GM19455 (cell line): ENCODE data around the gene SYS1.
"Not testable (repeated sequence)": the region's sequence is repeated elsewhere in the genome, so short reads cannot be mapped to it uniquely, and the experiment has no call there.

ENCODE experiments used
- ATAC-seq: cut with Tn5 transposase; IDR thresholded peaks from one replicate; pipeline ENCODE4 v1.9.1; 2021; ENCODE audit not compliant: unreplicated experiment

The SYS1 gene

DNA sequence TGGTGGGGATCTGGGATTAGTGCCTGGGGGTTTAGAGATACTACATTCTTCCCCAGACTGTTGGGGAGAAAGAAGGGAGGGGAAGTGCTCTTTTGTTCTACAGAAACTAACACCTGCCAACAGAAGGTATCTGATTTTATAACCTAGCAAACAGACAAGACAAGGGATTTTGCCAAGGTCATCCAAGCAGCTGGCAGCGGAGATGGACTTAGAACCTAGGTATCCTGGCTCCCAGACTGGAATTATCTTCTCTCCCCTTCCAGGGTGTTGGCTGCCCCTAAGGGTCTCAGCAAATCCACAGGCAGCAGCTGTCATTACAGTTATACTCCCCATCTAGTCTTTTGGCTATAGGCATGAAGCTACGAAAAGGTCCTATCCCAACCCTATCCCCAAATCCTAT, 23.2 kb upstream of the SYS1 start:
- no peak for ATAC-seq

DNA sequence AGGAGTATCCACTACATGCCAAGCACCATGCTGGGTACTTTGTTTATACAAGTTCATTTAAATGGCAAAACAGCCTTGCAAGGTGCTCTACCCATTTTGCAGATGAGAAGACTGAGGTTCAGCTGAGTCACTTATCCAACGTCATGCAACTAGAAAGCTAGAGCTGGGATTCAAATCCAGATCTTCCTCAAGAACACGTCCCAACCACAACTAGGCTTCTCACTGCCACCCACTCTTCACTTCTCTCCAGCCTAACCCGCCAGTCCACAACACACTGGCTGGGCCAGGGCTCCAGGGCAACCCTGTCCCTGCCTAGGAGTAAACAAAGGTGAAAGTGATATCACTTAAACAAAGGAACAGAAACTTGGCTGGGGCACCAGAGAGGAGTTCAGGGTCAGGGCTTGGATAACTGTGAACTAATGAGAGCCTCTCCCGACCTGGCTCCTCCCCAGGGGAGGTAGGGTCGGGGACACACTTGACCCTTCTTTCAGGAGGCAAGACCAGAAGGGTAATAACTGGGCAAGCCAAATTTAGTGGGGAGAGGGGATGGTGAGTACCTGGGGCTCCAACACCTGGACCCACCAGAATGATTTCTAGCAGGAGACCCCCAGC, 22.6 kb upstream of the SYS1 start:
- no peak for ATAC-seq

DNA sequence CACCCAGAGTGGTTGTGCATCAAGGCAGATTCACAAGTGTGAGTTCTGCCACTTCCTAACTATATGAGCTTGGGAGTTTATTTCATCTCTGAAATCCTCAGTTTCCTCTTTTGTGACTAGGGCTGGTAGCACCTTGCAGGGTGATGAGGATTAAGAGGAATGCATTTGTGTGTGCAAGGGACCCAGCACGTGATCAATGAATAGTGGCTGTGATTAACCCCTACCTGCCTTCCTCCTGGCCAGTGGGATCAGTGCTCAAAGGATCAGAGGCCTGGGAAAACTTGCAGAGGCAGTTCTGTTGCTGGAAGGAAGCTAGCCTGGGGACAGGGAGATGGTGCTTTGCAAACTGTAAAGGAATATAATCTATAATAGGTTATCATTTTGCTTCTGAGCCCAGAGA, 22.0 kb upstream of the SYS1 start:
- no peak for ATAC-seq

DNA sequence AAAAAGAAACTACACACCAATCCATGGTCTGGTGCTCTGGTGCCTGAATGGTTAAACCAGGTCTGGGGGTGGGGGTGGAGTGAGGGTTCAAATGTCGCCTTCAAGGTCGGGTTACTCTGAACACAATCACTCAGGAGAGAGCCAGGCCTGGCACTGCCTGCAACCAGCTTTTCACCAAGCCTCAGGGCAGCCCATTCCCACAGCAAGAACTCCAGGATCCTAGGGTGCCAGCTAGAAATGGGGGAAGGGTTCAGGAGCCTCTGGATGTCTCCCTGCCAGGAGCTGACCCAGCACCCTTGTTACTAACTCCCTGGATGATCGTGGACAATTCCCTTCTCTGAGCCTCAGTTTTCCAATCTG, 21.4 kb upstream of the SYS1 start:
- ATAC-seq = no peak

DNA sequence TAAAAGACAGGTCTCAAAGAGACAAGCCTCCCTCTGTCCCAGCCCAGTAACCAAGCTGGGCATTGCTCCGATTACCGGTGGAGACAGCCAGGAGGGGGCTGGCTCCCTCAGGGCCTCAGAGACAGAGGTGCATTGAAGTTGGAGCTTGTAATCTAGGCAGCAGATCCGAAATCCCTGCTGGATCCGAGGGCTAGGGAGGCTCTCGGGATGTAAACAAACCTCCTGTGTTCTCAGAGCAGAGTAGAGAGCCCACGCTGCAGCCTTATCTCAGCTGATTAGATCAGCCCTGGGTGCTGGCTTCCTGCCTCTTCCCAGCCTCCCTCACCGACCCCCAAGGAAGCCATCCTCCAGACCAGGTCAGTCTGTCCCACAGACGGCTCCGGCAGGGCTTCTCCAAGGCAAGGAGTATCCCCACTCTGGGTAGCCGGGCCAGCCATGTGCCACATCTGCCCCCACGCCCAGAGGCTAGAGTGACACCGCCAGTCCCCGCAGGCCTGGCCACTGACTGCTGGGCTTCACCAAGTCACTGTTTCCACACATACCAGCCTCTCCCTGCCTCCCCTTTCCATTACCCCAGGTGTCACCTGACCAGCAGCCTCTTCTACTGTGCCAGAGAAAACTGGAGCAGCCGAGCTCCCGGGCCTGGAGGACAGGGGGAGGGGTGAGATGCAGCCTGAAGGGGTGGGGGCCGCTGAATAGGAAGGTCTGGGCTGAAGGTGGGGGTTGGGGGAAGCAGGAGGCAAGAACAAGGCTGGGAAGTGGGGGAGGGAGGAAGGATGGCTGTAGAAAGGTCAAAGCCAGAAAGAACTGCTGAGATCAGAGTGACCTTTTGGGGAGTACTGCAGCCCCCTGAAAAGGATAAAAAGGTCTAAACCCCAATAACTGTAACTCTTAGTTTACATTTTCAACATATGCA, 20.8 kb upstream of the SYS1 start:
- no peak for ATAC-seq

DNA sequence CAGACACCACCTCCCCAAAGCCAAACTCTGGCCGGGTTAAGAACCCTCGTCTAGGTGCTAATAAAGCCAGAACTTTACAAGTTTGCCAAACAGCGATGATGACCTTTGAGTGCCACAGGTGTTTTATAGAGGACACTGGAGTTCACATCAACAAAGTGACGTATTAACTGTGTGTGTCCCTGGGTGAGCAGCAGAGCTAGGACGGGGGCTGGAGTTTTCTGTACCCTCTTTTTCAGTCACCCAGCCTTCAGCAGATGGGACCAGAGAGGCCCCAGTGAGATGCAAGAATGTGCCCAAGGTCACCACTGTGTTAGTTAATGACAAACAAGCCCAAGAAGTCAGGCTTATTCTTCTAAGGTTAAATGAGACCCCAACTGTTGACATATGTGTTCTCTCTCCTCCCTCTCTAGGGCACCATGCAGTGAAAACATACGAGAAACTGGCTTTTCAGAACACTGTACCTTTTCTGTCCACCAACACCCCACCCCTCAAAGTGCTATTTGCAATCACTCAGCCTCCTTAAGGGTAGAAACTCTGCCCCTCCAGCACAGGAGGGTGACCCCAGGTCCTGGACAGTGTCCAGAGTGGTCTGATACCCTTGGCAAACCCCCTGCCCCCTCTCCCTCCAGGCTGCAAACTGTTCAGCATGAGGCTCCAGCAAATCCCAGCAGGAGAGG, 20.0 kb upstream of the SYS1 start:
- ATAC-seq = no peak

DNA sequence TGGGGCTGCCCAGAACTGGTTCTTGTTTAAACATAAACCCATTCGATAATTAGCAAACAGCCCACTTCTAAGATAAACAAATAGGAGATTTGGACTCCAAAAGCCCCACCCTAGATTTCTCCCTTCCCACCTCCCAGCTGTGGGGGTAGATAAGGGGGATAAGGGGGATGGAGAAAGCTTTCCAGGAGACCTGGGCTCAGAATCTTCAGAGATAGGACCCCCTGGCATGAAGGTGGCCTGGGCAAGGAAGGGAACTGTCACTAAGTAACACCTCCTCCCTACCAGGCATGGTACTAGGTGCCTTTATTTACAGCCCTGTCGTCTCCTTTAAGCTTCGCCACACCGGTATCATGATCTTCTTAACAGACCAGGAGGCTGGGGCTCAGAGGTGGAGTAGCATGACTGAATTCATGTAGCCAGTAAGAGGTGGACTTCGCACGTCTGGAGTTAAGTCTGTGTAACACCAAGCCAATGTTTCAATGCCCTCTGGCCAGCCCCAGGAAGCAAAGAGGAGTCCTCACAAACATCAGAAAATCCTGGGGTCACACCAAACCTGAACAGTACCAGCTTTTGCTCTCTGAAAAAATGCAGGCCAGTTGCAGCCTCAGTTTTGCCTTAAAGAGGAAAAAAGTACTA, 19.3 kb upstream of the SYS1 start:
- ATAC-seq = no peak

DNA sequence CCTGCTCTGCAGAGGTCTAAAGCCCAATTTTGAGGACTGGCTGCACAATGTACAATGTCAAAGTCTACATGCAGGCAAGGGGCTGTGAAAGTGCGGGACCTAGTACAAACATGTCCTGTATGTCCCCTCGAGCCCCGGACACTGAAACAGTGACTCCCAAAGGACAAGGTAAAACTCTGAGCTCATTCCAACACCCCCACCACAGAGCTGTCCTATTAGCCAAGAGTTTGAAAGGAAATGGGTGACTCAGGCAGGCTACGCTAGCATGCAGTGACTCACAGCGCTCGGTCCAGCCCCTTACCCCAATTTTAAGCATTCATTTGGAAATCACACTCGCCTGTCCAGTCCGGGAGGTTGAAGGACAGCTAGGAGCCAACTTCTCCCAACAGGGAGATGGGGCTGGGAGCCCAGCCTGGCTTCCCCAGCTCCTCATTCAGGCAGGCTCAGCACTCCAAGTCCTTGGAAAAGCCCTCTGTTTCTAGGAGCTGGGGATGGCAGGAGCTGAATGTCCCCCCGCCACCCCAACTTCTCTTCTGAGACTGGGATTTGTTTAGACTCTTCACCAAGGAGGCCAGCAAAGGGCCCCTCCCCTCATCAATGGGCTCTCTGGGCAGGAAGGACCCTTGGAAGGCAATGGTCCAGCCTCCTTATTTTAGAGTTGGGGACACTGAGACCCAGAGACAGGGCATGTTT, 18.6 kb upstream of the SYS1 start:
- ATAC-seq = no peak

DNA sequence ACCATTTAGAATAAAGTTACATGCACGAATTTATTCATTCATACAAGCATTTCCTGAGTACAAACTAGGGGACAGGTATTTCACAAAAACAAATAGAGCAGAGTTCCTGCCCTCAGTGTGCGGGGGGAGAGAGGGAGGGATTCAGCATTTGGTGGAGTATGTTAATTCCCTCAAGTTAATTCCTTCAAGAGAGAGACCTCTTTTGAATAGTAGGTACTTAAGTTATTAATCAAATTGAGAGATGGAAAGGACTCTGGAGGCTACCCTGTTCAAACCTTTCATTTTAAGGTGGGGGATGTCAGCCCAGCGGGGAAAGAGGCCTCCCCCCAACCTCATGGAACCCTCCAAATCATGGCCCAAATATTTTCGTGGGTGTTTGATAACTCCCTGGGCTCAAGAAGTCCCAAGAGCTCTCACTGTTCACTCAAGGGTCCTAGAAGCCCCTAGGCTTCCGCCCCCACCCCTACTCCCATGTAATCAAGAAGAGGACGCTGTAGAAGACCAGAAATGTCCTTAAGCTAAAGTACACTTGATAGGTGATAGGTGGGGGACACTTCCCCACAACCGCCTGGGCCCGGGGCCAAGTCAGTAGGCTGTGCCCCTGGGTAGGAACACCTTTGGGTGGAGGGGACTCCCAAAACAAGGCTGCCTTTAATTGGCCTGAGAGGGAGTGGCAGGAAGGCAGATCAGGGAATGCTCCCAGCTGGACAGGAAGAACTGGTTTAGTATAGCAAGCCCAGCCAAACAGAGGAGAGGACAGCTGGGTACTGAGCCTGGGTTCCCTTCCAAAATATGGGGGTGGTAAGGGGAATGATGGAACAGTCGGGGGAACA, 17.6 kb upstream of the SYS1 start:
- no peak for ATAC-seq

DNA sequence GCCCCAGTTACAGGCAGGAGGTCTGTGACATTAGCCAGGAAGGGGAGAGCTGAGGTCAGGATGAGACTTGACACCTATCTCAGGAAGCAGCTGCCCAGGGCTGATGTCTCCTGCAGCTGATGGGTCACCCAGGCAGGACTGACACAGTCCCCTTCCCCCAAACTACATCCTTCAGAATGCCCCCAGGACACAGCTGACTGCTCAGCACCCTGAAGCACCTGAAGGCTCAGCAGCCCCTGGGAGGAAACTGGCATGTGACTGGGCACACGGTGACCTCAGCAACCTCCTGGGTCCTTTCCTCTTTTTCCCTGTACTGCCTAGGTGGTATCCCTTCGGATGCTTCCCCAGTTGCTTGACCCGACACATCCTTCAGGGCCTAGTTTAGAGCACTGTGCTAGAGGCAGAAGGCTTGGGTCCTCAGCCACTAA, 16.7 kb upstream of the SYS1 start:
- no peak for ATAC-seq

DNA sequence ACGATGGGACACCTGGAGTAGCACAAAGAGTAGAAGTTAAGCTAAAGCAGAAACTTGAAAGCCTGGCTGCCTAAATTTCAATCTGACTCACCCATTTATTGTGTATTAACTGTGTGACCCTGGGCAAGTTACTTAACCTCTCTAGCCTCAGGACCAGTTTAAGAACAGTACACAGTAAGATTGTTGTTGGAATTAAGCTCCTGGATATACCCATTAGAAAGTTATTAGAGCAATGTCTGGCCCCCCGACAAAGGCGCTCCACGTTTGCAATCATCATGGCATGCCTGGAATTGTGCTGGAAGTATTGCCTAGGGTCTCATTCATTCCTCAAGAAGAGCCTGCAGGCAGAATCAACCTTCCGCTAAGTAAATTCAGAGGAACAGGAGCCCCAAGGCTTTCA, 16.1 kb upstream of the SYS1 start:
- no peak for ATAC-seq

DNA sequence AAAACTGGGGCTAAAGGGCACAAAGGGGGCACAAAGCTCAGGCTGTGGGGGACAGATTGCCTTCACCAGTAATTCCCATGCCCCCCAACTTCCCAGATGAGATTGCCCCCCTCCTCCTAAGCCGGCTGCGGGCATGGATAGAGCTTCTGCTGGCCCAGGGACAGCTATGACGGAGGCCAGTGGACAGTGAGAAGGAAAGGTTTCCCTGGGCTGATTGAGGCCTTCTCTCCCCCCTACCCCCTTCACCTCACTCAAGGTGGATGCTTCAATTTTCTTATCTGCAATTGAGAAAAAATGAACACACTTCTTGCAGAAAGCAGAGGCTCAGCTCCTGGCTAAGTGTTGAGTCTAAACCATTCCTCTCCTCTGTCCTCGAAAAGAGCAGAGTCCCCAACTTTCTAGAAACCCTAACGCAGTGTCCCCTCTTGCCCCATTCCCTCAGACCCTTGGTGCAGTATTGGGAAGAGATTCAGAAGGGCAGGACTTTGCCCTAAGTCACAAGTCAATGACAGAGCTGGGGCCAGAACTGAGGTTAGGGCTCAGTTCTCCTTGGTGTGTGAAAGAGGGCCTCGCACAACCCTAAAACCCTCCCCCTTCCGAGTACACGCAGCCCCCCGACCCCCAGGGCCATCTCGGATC, 15.5 kb upstream of the SYS1 start:
- no peak for ATAC-seq

DNA sequence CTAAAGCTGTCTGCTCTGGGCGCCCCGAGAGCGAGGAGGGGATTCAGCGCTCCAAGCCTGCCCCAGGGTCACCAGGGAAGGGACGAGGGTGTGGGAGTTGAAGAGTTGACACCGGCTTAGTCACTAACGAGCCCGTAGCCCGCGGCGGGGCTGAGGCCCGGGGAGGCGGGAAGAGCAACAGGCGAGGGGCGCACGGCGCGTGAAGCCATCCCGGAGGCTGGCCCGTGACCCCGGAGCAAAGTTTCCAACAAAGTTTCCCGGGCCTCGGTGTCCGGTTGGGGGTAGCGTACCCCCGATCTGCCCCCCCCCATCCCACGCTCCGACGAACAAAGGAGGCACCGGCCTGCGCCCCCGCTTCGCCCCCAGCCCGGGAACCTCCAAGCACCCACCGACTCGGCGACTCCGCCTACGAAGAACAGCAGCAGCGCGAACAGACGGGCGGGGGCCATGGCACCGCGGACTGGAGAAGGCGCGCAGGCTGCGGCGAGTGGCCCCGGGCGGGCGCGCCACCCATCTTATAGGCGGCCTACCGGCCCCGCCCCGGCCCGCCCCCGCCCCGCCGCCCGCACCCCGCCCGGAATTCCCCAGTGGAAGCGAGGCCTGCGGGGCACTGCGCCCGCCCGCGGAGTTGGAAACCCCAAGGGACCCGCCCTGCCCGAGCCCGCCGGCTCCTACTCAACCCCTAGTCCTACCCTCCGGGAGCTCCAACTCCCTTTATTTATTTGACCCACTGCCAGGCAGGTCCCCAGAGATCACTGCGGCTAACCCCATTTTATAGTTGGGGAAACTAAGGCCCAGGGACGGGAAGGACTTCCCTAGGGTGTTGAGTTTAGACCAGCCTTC, 14.8 kb upstream of the SYS1 start, which contains the start of gene SDC4:
TSS of gene SDC4 (minus strand) at position 489 of the 843 bp plus-strand sequence. CDS start at position 449, 40 bp downstream.
- no peak for ATAC-seq

DNA sequence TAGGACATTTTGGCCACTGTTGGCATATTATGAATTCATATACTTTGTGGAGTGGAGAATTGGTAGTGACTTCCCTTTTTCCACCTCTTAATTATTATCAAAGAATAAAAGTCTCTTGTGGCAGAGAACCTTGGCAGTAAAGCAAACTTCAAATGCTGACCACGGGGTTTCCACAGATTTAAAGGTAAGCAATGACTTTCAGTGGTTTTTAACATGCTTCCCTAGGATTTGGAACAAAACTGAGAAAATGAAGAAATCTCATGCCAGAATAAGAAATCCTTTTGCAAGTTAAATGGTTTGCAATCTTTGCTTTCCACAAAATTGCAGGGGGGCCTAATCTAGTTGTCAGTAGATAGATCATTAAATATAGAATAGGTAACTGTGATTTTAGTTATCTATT, 12.7 kb upstream of the SYS1 start:
- ATAC-seq = no peak

DNA sequence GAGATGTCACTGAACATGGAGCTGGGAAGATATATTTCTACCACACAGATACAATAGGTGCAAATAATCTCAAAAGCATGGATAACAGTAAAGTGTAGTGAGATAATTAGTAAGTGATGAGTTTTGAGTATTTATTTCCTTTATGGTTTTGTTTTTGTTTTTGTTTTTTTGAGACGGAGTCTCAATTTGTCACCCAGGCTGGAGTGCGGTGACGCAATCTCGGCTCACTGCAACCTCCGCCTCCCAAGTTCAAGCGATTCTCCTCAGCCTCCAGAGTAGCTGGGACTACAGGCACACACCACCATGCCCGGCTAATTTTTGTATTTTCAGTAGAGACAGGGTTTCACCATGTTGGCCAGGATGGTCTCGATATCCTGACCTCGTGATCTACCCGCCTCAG, 12.2 kb upstream of the SYS1 start:
- not testable (repeated sequence) for ATAC-seq

DNA sequence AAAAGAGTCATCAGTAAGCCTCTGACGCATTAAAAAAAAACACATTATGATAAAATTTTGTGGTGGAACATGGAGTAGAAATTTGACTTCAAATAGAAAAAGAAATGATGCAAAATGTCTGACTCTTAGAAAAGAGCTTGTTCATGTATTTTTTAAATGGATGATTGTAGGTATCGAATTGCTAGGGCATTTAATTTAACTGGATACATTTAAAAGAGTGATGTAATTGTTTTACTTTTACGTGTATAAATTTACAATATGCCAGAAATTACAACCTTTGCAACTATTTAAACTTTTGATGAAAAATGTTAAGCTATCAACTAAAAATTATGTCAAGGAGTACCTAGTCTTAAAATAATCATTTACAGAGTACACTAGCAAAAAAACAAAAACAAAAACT, 10.2 kb upstream of the SYS1 start:
- ATAC-seq = no peak

DNA sequence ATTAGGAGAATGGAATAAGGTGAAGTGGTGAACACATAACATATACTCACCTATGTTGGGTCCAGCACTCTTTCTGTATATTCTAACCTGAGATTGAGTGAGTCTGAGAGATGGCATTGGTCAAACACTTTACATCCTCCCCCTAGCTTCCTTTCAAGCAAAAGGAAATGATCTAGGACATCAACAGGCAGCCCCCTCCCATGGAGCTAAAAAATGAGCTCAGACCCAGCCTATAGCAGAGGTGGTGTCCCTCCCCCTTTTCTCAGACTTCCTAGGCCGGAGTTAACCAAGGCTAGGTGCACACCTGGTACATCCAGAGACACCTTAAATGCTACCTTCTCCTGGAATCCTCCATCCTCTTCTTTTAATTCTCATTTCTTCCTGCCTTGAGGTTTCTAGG, 9.2 kb upstream of the SYS1 start:
- no peak for ATAC-seq

DNA sequence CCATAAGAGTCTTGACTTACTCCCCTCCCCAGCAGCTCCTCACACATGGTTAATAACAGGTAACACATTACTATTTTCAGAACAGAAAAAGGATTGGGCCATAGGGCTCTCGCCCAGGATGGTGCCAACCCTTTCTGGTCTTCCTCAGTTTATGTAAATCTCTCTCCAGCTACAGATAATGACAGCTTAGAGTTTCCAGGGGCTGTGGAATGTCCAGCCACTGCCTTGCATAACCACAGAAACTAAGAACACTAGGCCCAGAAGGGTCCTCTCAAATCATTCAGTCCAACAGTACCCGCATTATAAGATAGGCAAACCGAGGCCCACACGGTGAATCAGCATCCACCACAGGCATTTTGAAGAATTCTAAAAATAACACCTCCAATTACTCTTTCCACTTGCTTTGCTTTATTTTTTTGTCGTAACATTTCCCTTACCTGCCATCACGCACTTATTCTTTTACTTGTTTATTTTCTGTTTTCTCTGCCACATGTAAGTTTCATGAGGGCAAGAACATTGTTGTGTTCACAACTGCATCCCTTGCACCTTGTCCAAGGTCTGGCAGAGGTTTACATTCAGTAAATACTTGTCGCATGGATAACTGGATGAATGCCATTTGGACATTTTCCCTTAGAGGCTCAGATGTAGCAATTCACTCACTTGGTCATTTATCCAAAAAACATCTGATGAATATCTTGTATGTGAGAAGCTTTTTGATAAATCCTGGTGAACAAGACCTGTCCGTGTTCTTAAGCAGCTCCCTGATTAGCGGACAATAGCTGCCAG, 8.3 kb upstream of the SYS1 start:
- ATAC-seq = no peak
